HG02588 (cell line): ENCODE data around the gene IL20RA.

ENCODE experiments used
- ATAC-seq: cut with Tn5 transposase; IDR thresholded peaks from one replicate; pipeline ENCODE4 v1.9.1; 2021; ENCODE audit warnings: mild to moderate bottlenecking, moderate library complexity; ENCODE audit not compliant: unreplicated experiment

IL20RA gene

GRCh38 chr6:137008204-137008603 lies 36.6 kb downstream of the IL20RA start:
- ATAC-seq = no peak

GRCh38 chr6:137006056-137006455 lies 38.7 kb downstream of the IL20RA start:
- ATAC-seq = no peak

- no peak for ATAC-seq
These were observed 39.7 kb downstream of the IL20RA start for GRCh38 chr6:137005073-137005472.

- ATAC-seq = no peak
These were observed 42.3 kb downstream of the IL20RA start for GRCh38 chr6:137002505-137002904.

GRCh38 chr6:137001977-137002302 lies 42.8 kb downstream of the IL20RA start:
- no peak for ATAC-seq

GRCh38 chr6:137001299-137001976 lies 43.3 kb downstream of the IL20RA start:
- ATAC-seq = no peak

- ATAC-seq = no peak
These were observed 43.9 kb downstream of the IL20RA start for GRCh38 chr6:137000825-137001224.

GRCh38 chr6:136995521-136995920 lies 49.2 kb downstream of the IL20RA start:
- no peak for ATAC-seq

- ATAC-seq = no peak
These were observed 50.0 kb downstream of the IL20RA start for GRCh38 chr6:136994782-136995181.

- ATAC-seq = no peak
These were observed 52.7 kb downstream of the IL20RA start for GRCh38 chr6:136992113-136992512.

GRCh38 chr6:136991646-136992045 lies 53.1 kb downstream of the IL20RA start:
- ATAC-seq = no peak

- no peak for ATAC-seq
These were observed 54.0 kb downstream of the IL20RA start for GRCh38 chr6:136990754-136991153.

GRCh38 chr6:136990242-136990578 lies 54.6 kb downstream of the IL20RA start:
- ATAC-seq = no peak

- ATAC-seq = no peak
These were observed 55.1 kb downstream of the IL20RA start for GRCh38 chr6:136989571-136990241.

- no peak for ATAC-seq
These were observed 57.2 kb downstream of the IL20RA start for GRCh38 chr6:136987526-136987925.

GRCh38 chr6:136985502-136985901 lies 59.3 kb downstream of the IL20RA start:
- ATAC-seq = no peak

GRCh38 chr6:136984578-136984977 lies 60.2 kb downstream of the IL20RA start:
- ATAC-seq = no peak

GRCh38 chr6:136983687-136984086 lies 61.1 kb downstream of the IL20RA start:
- ATAC-seq = no peak

- ATAC-seq = no peak
These were observed 61.8 kb downstream of the IL20RA start for GRCh38 chr6:136982928-136983327.

GRCh38 chr6:136980070-136980469 lies 64.7 kb downstream of the IL20RA start:
- ATAC-seq = no peak

- ATAC-seq = no peak
These were observed 65.6 kb downstream of the IL20RA start for GRCh38 chr6:136979206-136979605.

- ATAC-seq = no peak
These were observed 67.7 kb downstream of the IL20RA start for GRCh38 chr6:136977075-136977474.
